Measurements from ENCODE around the gene LCN6. TPM values are rescaled to one million over a fixed set of nuclear protein-coding genes. Genes with fewer than 3 reads are reported as not detected.

LCN6 gene
- total RNA-seq, 1 experiment from 2014 or later = not detected

GRCh38 chr9:136771907-136772415 lies 23.6 kb upstream of the LCN6 start:
- CTCF ChIA-PET = interaction anchor here (1.3 kb wide), 1 partner anchor 14 kb away, joined by 5 read pairs; the partner anchor contains the start of gene LCN8
- H3K4me3 Mint-ChIP-seq = no peak overlapping the region

More at GRCh38 chr9:136771907-136772415, 23.6 kb upstream of the LCN6 start:
- TF ChIP-seq JAZF1 (CRISPR knock-in tag; IDR thresholded peaks at IDR 0.05) (no peak), IRF2 (CRISPR knock-in tag; IDR thresholded peaks at IDR 0.05; ENCODE audit: borderline replicate concordance, low read depth) (no peak), KAT7 (CRISPR knock-in tag; IDR thresholded peaks at IDR 0.05; ENCODE audit: borderline replicate concordance) (no peak), ZNF219 (CRISPR knock-in tag; IDR thresholded peaks at IDR 0.05; ENCODE audit: borderline replicate concordance) (no peak), SMAD3 (CRISPR knock-in tag; IDR thresholded peaks at IDR 0.05; ENCODE audit: borderline replicate concordance) (no peak), JUN (CRISPR knock-in tag; IDR thresholded peaks at IDR 0.05) (no peak), MLX (CRISPR knock-in tag; IDR thresholded peaks at IDR 0.05) (no peak), RELA (CRISPR knock-in tag; IDR thresholded peaks at IDR 0.05; ENCODE audit: borderline replicate concordance) (no peak), ELF4 (CRISPR knock-in tag; IDR thresholded peaks at IDR 0.05; ENCODE audit: low read depth) (no peak), ZNF121 (CRISPR knock-in tag; IDR thresholded peaks at IDR 0.05) (no peak)
- TF ChIP-seq, protein P1, sequence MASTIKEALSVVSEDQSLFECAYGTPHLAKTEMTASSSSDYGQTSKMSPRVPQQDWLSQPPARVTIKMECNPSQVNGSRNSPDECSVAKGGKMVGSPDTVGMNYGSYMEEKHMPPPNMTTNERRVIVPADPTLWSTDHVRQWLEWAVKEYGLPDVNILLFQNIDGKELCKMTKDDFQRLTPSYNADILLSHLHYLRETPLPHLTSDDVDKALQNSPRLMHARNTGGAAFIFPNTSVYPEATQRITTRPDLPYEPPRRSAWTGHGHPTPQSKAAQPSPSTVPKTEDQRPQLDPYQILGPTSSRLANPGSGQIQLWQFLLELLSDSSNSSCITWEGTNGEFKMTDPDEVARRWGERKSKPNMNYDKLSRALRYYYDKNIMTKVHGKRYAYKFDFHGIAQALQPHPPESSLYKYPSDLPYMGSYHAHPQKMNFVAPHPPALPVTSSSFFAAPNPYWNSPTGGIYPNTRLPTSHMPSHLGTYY (CRISPR knock-in tag; IDR thresholded peaks at IDR 0.05) = no peak
- TF ChIP-seq, protein P2, sequence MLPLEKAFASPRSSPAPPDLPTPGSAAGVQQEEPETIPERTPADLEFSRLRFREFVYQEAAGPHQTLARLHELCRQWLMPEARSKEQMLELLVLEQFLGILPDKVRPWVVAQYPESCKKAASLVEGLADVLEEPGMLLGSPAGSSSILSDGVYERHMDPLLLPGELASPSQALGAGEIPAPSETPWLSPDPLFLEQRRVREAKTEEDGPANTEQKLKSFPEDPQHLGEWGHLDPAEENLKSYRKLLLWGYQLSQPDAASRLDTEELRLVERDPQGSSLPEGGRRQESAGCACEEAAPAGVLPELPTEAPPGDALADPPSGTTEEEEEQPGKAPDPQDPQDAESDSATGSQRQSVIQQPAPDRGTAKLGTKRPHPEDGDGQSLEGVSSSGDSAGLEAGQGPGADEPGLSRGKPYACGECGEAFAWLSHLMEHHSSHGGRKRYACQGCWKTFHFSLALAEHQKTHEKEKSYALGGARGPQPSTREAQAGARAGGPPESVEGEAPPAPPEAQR (CRISPR knock-in tag; IDR thresholded peaks at IDR 0.05) = no peak
- TF ChIP-seq, protein P3, sequence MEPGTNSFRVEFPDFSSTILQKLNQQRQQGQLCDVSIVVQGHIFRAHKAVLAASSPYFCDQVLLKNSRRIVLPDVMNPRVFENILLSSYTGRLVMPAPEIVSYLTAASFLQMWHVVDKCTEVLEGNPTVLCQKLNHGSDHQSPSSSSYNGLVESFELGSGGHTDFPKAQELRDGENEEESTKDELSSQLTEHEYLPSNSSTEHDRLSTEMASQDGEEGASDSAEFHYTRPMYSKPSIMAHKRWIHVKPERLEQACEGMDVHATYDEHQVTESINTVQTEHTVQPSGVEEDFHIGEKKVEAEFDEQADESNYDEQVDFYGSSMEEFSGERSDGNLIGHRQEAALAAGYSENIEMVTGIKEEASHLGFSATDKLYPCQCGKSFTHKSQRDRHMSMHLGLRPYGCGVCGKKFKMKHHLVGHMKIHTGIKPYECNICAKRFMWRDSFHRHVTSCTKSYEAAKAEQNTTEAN (CRISPR knock-in tag; IDR thresholded peaks at IDR 0.05) = no peak
- TF ChIP-seq, protein P4, sequence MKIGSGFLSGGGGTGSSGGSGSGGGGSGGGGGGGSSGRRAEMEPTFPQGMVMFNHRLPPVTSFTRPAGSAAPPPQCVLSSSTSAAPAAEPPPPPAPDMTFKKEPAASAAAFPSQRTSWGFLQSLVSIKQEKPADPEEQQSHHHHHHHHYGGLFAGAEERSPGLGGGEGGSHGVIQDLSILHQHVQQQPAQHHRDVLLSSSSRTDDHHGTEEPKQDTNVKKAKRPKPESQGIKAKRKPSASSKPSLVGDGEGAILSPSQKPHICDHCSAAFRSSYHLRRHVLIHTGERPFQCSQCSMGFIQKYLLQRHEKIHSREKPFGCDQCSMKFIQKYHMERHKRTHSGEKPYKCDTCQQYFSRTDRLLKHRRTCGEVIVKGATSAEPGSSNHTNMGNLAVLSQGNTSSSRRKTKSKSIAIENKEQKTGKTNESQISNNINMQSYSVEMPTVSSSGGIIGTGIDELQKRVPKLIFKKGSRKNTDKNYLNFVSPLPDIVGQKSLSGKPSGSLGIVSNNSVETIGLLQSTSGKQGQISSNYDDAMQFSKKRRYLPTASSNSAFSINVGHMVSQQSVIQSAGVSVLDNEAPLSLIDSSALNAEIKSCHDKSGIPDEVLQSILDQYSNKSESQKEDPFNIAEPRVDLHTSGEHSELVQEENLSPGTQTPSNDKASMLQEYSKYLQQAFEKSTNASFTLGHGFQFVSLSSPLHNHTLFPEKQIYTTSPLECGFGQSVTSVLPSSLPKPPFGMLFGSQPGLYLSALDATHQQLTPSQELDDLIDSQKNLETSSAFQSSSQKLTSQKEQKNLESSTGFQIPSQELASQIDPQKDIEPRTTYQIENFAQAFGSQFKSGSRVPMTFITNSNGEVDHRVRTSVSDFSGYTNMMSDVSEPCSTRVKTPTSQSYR (CRISPR knock-in tag; IDR thresholded peaks at IDR 0.05) = no peak
- TF ChIP-seq, protein P5, sequence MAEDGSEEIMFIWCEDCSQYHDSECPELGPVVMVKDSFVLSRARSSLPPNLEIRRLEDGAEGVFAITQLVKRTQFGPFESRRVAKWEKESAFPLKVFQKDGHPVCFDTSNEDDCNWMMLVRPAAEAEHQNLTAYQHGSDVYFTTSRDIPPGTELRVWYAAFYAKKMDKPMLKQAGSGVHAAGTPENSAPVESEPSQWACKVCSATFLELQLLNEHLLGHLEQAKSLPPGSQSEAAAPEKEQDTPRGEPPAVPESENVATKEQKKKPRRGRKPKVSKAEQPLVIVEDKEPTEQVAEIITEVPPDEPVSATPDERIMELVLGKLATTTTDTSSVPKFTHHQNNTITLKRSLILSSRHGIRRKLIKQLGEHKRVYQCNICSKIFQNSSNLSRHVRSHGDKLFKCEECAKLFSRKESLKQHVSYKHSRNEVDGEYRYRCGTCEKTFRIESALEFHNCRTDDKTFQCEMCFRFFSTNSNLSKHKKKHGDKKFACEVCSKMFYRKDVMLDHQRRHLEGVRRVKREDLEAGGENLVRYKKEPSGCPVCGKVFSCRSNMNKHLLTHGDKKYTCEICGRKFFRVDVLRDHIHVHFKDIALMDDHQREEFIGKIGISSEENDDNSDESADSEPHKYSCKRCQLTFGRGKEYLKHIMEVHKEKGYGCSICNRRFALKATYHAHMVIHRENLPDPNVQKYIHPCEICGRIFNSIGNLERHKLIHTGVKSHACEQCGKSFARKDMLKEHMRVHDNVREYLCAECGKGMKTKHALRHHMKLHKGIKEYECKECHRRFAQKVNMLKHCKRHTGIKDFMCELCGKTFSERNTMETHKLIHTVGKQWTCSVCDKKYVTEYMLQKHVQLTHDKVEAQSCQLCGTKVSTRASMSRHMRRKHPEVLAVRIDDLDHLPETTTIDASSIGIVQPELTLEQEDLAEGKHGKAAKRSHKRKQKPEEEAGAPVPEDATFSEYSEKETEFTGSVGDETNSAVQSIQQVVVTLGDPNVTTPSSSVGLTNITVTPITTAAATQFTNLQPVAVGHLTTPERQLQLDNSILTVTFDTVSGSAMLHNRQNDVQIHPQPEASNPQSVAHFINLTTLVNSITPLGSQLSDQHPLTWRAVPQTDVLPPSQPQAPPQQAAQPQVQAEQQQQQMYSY (CRISPR knock-in tag; IDR thresholded peaks at IDR 0.05) = no peak
- TF ChIP-seq, protein P6, sequence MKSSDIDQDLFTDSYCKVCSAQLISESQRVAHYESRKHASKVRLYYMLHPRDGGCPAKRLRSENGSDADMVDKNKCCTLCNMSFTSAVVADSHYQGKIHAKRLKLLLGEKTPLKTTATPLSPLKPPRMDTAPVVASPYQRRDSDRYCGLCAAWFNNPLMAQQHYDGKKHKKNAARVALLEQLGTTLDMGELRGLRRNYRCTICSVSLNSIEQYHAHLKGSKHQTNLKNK (CRISPR knock-in tag; IDR thresholded peaks at IDR 0.05) = no peak
- ATAC-seq (no peak), DNase-seq (ENCODE audit: low spot score) (no peak)
- Mint-ChIP-seq H3K27ac (no peak overlapping the region), H3K36me3 (peaks cover 11% of the 10 kb centered on the region), H3K9me3 (peaks cover 14% of the 10 kb centered on the region), H3K4me1 (peaks cover 5% of the 10 kb centered on the region; the same call in 1 of the 2 replicates), H3K27me3 (ENCODE audit: low read depth) (peaks cover 15% of the 10 kb centered on the region)
- POLR2A ChIA-PET = no interaction called here

Data from WTC11 (cell line).